Stimulated activated CD4-positive, alpha-beta T cell treated with anti-CD3 and anti-CD28 coated beads, Interleukin-12 subunit alpha, Interleukin-12 subunit beta, amount 100 ng/mL, for 48 hours (primary cell): Measurements from ENCODE around the gene CMTM5.
A peak's percentile ranks its signal among the peaks of the same experiment; 100 is the strongest.

Experiments
- DNase-seq, 3 donors: peaks; one replicate each; pipeline ENCODE4 v3.0.0-alpha.2; 2020; ENCODE audit warnings: low read depth in 2 of 3, low spot score in 1 of 3

CMTM5 gene, protein sequence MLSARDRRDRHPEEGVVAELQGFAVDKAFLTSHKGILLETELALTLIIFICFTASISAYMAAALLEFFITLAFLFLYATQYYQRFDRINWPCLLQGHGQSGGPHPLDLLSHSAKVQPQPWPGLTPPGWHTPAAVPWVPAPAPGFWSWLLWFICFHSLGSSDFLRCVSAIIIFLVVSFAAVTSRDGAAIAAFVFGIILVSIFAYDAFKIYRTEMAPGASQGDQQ

DNA sequence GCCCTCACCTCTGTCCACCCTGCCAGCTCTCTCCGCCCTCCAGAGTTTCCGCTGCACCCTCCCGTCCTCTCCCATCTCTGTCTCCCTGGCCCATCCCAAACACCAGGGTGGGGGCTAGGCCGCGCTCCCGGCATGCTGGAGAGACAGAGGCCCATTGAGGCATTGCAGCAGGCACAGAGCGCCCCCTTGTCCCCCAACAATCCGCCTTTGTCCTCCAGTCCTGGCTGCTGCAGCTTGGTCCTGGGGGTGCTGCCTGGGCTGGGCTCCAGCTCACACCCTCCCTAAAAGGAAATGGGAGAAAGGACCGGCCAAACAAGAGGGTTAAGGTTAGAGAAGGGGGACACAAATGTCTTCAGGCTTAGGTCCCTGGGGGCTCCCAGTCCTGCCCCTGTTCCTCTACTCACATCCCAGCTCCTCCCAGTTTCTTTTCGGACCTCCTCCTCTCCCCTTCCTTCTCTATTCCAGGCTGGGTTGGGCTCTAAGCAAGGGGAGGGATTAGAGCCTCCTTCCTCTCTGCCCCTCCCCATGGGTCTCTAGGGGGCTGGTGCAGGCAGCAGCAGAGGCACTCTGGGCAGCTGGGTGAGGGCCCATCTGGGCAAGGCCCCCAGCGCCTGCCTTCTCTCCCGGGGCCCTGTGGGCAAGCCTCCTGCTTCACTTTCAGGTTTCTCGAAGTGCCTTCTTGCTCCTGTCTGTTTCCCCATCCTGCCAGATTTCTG lies at the start of gene CMTM5:
TSS of gene CMTM5 (plus strand) at position 565 of the 716 bp plus-strand sequence. CDS start 206 bp downstream, outside the sequence.
- no peak for DNase-seq

GRCh38 chr14:23327947-23328744 lies 48.7 kb upstream of the CMTM5 start:
- peak; percentile 52 to 70 (median 59) for DNase-seq

DNA sequence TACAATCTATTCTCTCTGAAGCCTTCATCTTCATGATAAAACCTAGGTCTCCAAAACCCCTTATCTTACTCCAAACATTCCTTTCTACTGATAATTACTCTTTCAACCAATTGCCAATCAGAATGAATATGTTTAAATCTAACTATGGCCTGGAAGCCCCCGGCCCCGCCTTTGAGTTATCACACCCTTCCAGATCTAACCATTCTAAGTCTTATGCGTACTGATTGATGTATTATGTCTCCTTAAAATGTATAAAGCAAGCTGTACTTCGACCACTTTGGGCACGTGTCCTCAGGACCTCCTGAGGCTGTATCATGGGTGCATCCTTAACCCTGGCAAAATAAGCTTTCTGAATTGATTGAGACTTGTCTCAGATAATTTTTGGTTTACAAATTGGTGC lies 41.2 kb upstream of the CMTM5 start:
- no peak for DNase-seq

DNA sequence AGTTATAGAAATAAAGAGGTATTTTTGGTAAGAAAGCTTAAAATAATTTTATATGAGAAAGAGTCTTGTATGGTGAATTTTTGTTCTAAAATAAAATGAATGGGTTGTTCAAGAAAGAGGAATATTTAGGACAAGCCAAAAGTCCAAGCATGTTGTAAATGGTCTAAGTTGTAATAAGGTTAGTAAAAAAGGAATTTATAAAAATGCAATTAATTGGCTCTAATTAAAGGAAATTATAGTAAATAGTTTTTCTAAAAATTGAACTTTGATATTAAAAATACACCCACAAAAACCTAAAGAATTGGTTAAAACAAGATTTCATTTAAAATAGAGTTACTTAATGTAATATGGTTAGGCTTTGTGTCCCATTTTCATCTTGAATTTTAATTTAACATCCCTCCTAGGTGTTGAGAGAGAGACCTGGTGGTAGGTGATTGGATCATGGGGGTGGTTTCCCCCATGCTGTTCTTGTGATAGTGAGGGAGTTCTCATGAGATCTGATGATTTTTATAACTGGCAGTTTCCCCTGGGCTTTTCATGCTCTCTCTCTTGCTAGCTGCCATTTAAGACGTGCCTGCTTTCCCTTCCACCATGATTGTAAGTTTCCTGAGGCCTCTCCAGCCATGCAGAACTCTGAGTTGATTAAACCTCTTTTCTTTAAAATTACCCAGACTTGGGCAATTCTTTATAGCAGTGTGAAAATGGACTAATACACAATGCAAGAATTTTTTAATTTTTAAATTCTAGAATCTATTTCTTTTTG lies 37.2 kb upstream of the CMTM5 start:
- no peak for DNase-seq

DNA sequence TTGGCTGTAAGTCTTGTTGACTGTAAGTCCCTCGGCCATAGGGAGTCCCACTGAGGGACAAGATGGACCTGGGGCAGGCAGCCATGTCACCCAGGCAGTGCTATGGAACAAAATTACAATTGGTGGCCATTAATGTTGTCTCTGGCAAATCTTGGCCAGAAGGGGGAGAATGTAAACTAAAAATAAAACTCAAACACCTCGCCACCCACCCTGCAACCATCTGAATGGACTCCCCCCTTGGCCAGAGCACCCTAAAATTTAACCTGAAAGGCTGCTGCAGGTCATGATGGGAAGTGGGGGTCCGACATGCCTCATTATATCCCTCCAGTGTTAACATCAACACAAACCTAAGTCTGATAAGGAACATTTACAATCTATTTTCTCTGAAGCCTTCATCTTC lies 32.4 kb upstream of the CMTM5 start:
- no peak for DNase-seq

DNA sequence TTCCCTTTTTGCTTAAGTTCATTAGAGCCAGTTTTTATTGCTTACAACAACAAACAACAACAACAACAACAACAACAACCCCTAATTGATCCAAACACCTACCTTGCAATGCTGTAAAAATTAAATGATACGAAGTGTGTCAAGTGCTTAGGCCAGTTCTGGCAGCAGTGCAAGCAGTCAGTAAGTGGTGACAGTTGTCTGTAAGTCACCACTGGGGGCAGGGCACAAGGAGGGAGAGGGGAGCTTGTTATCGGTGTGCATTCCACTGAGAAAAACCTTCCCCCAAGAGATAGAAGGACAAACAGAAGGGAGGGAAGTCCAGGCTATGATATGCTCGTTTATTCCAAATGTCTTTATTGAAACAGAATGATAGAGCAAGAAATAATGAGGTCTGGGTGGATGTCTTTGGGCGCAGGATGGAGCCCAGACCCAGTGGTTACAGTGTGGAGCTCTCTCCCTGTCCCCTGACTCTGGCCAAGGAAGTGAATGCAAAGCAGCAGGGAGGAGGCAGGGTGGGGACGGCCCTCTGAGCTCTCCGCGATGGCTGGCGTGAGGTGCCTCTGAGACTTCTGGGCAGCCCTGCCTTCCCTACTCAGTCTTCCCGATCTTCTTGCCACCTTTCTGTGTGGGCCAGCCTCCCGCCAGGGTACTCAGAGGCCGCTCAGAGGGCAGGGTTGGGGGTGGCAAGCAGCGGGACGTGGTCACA lies 30.7 kb upstream of the CMTM5 start:
- no peak for DNase-seq

DNA sequence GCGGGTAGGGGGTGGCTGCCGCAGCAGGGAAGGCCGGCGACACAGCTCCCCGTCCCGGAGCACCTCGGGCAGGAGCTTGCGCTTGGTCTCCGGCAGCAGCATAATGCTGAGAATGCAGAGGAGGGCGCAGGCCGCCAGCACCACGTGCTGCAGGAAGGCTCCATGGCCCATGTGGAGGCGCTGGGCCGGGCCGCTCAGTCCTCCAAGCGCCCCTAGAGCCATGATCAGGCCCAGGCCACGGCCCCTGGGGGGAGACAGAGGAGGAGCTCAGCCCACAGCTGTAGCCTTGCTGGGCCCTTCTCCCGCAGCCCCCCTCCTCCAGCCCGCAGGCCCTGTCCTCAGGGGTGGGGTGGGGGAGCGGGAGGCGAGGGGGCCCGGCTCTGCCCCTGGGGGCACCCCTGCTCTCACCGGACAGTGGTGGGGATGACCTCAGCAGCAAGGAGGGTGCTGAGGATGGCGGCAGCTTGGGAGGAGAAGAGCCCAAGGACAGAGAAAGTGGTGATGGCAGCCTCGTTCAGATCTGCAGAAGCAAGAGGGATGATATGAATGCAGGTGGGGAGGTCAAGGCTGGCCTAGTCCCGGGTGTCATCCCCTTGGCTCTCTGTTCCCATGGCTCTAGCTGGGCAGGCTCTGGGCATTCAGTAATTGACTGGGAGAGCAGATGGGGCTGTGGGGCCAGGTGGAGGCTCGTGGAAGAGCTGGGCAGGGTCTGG lies 30.0 kb upstream of the CMTM5 start:
- DNase-seq = no peak

DNA sequence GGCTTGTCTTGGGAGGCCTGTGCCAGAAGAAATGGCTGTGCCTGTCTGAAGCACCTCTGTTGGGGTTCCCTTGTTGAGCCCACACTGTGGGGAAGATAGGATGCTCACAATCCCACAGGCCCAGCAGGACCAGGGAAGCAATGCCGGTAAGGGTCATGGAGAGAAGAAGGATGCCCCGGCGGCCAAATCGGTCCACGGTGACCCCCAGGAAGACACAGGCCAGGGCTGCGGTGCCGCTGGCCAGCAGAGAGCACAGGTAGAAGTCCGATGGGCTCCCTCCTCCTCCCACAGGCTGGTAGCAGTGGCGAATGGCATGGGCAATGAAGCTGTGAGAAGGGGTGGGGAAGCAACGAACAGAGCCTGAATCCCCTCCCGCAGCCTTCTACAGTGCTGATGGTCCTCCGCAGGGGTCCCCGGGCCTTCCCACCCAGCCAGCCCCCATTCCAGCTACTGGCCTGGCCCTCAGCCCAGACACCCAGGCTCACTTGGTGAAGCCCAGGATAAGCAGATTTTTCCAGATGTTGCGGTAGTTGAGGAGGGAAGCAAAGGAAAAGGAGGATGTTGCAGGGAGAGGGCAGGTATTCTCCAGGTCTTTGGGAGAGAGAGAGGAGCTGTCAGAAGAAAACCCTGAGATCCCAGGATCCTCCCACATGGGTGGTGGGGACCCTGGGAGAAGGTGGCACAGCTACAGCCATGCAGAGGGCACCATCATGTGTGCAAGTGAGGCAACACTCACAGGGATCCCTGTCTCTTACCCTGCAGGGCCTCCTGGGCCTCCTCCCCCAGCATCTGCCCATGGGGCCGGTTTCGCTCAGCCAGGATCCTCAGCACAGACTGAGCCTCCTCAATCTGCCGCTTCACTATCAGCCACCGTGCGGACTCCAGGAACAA lies 29.2 kb upstream of the CMTM5 start:
- no peak for DNase-seq

DNA sequence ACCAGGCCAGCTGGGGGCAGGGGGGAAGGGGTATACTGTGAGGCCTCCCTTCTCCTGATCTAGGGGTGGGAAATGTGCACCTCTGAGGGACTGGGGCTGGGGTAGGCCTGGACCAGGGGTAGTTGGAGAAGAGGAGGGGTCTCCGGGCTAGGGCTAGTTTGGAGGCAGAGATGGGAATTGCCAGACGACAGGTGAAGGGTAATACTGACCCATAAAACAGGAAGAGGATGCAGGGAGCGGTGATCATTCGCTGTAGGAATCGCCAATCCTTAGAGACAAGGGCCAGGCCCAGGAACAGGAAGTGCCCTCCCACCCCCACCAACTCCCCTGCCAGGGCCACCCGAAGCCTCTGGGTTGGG lies 28.6 kb upstream of the CMTM5 start:
- no peak for DNase-seq

GRCh38 chr14:23349156-23349845 lies 27.5 kb upstream of the CMTM5 start:
- DNase-seq = no peak

GRCh38 chr14:23351681-23352505 lies 25.0 kb upstream of the CMTM5 start:
- no peak for DNase-seq

DNA sequence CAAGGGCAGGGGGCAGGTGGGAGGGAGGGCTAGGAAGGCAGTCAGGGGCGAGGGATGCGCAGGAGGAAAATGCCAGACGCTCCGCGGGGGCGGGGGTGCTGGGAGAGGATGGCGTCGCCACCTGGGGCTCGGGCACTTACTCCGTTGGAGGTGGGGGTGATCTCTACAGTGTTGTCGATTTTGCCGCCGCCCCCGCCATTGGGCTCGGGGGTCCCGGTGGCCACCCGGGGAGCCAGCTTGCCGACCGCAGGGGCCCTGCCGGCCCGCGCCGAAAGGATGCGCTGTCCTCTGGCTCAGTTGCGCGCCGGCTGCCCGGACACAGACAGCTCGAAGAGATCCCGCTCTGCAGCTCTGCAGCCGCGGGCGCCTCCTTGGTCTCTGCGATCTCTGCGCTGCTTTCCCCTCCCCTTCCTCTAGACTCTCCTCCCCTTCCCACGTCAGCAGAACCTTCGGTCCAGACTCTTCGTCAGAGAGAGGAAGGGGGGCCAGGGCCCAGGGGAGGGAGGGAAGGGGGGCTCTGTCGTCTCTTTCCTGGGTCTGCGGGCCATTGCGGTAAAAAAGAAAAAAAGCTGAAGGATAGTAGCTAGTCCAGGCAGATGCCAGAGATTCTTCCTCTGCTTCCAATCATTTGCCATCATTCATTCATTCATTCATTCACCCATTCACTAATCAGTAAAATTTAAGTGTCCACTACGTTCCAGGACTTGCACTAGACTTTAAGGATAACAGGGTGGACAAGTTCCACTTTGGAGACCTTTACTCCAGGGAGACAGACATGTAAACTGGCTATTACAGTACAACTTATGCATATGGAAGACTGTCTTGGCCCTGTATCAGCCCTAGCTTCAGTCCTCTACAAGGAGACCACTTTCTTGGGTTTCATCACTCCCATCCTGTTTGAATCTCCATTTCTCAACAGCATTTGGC lies 24.1 kb upstream of the CMTM5 start, which contains the start of gene SLC22A17:
TSS of gene SLC22A17 (minus strand) at position 382 of the 927 bp plus-strand sequence.
- peak; percentile 20 to 40 (median 21) for DNase-seq

- DNase-seq = no peak
Measured at GRCh38 chr14:23353433-23353780, 23.4 kb upstream of the CMTM5 start.

- DNase-seq = no peak
Measured at GRCh38 chr14:23354990-23355389, 21.9 kb upstream of the CMTM5 start.

- no peak for DNase-seq
Measured at GRCh38 chr14:23355871-23356435, 20.9 kb upstream of the CMTM5 start.

DNA sequence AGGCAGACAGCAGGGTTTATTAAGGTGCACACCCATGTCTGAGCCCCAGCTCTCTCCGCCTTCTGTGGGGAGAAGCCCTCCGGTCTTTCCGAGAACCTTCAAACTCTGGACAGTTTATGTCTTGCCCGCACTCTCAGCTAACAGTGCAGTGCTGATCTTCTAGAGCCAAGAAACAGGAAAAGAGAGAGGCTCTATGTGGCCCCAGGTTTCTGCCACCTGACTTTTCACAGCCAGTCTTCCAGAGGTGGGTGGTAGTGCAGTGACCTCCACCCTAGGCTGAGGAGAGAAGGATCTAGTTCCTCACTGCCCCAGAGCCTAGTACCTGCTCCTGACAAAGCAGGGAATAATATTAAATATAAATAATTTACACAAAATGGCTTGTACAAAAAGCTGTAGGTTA lies 20.2 kb upstream of the CMTM5 start:
- DNase-seq = no peak
